SU-DHL-6 (cell line): ENCODE measurements around the gene NTMT1.

Source experiments
- H2AFZ ChIP-seq: fragments of 200-600 bp; sonication (generic); 2 replicates; pipeline ENCODE4 v1.6.1; 2014; ENCODE audit warnings: low read depth, mild to moderate bottlenecking, moderate library complexity, mixed read lengths, antibody characterized with exemption, low read length; ENCODE audit not compliant: severe bottlenecking
- H3F3A ChIP-seq: fragments of 200-600 bp; shearing (Covaris generic); 2 replicates; pipeline ENCODE4 v1.6.0; 2016; ENCODE audit warnings: antibody characterized with exemption, mild to moderate bottlenecking; ENCODE audit not compliant: insufficient read depth
- H3K27ac ChIP-seq: fragments of 200-600 bp; sonication (generic); 2 replicates; pipeline ENCODE4 v1.5.1; 2016; ENCODE audit warnings: low read depth, mild to moderate bottlenecking, low read length, moderate library complexity, mixed read lengths
- H3K27me3 ChIP-seq: fragments of 200-600 bp; sonication (generic), shearing (Covaris generic); 2 replicates; pipeline ENCODE4 v1.6.0; 2014; ENCODE audit warnings: mild to moderate bottlenecking, low read length
- H3K36me3 ChIP-seq: fragments of 200-600 bp; sonication (generic); 2 replicates; pipeline ENCODE4 v1.6.1; 2014; ENCODE audit warnings: mild to moderate bottlenecking, low read length, mixed read lengths
- H3K4me2 ChIP-seq: fragments of 300-600, 200-600 bp; shearing (Covaris generic), sonication (generic); 2 replicates; pipeline ENCODE4 v1.6.0; 2014; ENCODE audit warnings: low read length, low read depth, mild to moderate bottlenecking; ENCODE audit not compliant: poor library complexity, severe bottlenecking
- H3K4me3 ChIP-seq: fragments of 200-600 bp; sonication (generic); 2 replicates; pipeline ENCODE4 v1.5.1; 2014; ENCODE audit warnings: antibody characterized with exemption, low read length, mild to moderate bottlenecking, mixed read lengths; ENCODE audit not compliant: insufficient read depth, poor library complexity, severe bottlenecking
- H3K79me2 ChIP-seq: fragments of 200-600 bp; sonication (generic); 2 replicates; pipeline ENCODE4 v1.6.1; 2014; ENCODE audit warnings: mild to moderate bottlenecking, low read length, moderate library complexity; ENCODE audit not compliant: insufficient read depth
- H3K9ac ChIP-seq: fragments of 200-600 bp; sonication (generic); 2 replicates; pipeline ENCODE4 v1.7.0; 2014; ENCODE audit warnings: mild to moderate bottlenecking, low read length
- H3K9me2 ChIP-seq: fragments of 200-600 bp; sonication (generic); replicated peaks from 2 replicates; pipeline ENCODE4 v1.6.1; 2014; ENCODE audit warnings: low read length; ENCODE audit not compliant: insufficient read depth
- H3K9me3 ChIP-seq: fragments of 200-600 bp; sonication (generic); 2 replicates; pipeline ENCODE4 v1.6.1; 2014; ENCODE audit warnings: low read length, mixed read lengths; ENCODE audit not compliant: insufficient read depth
- H4K20me1 ChIP-seq: fragments of 200-600 bp; sonication (generic); 2 replicates; pipeline ENCODE4 v1.6.1; 2014; ENCODE audit warnings: low read depth, mild to moderate bottlenecking, antibody characterized with exemption, low read length, moderate library complexity, mixed read lengths
- EZH2phosphoT487 ChIP-seq: fragments of 200-600 bp; sonication (generic), shearing (Covaris generic); conservative IDR thresholded peaks from 2 replicates; pipeline ENCODE4 v1.6.1; 2018; ENCODE audit warnings: mild to moderate bottlenecking, antibody characterized with exemption, low read length, moderate library complexity, mixed read lengths
- TF ChIP-seq, protein P1 (sequence below): fragments of 200-600 bp; sonication (generic); IDR thresholded peaks from one replicate; pipeline ENCODE4 v1.5.1; 2017; ENCODE audit warnings: antibody characterized with exemption, mild to moderate bottlenecking, low read length, moderate library complexity; ENCODE audit not compliant: insufficient read depth, poor library complexity, severe bottlenecking

NTMT1 gene

GRCh38 chr9:129623331-129623730 is 2.6 kb upstream of the NTMT1 start:
- no peaks in the 10 kb centered on the region for H3K27me3 ChIP-seq
- peaks cover 8% of the 10 kb centered on the region; the same call in 1 of the 2 replicates for H4K20me1 ChIP-seq
- H3F3A ChIP-seq: peaks cover 5% of the 10 kb centered on the region; the same call in 1 of the 2 replicates
- no peak overlapping the region for H2AFZ ChIP-seq
- peaks cover 23% of the 10 kb centered on the region for H3K79me2 ChIP-seq
- no peak overlapping the region for H3K9ac ChIP-seq
- H3K9me3 ChIP-seq: no peaks in the 10 kb centered on the region
- no peaks in the 10 kb centered on the region for H3K9me2 ChIP-seq
- H3K36me3 ChIP-seq: no peaks in the 10 kb centered on the region
- H3K27ac ChIP-seq: no peak overlapping the region
- no peak overlapping the region for H3K4me2 ChIP-seq
- TF ChIP-seq, protein P1, sequence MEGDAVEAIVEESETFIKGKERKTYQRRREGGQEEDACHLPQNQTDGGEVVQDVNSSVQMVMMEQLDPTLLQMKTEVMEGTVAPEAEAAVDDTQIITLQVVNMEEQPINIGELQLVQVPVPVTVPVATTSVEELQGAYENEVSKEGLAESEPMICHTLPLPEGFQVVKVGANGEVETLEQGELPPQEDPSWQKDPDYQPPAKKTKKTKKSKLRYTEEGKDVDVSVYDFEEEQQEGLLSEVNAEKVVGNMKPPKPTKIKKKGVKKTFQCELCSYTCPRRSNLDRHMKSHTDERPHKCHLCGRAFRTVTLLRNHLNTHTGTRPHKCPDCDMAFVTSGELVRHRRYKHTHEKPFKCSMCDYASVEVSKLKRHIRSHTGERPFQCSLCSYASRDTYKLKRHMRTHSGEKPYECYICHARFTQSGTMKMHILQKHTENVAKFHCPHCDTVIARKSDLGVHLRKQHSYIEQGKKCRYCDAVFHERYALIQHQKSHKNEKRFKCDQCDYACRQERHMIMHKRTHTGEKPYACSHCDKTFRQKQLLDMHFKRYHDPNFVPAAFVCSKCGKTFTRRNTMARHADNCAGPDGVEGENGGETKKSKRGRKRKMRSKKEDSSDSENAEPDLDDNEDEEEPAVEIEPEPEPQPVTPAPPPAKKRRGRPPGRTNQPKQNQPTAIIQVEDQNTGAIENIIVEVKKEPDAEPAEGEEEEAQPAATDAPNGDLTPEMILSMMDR: no peak
- no peak for TF ChIP-seq EZH2phosphoT487
- no peak overlapping the region for H3K4me3 ChIP-seq

DNA sequence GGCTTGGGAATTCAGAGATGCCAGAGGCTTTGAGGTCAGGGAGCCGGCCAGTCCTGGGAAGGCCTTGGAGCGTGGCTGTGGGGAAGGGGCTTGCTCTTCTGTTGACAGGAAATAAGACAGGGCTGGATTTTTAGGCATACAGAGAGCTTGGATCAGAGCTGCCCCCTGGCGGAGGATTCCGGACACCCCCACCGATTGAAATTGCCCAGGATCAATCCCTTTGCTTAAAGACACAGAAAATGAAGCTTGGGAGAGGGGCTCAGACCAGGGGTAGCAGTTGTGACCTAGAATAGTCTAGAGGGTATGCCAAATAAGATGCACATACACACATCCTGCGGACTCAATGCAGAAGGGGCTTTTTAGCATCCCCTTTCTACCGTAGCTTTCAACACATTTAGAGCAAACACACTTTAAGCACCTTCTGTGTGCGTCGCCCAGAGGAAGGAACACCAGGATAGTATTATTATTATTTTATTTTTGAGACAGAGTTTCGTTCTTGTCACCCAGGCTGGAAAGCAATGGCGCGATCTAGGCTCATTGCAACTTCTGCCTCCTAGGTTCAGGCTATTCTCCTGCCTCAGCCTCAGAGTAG is 1.7 kb upstream of the NTMT1 start:
- Histone ChIP-seq H3K27ac (no peak overlapping the region), H3K79me2 (peaks cover 32% of the 10 kb centered on the region), H3K9ac (no peak overlapping the region), H3K4me3 (no peak overlapping the region), H3K4me2 (no peak overlapping the region), H3K9me2 (no peaks in the 10 kb centered on the region), H3F3A (peaks cover 5% of the 10 kb centered on the region; the same call in 1 of the 2 replicates), H4K20me1 (peaks cover 11% of the 10 kb centered on the region; the same call in 1 of the 2 replicates), H3K36me3 (no peaks in the 10 kb centered on the region), H2AFZ (no peak overlapping the region), H3K9me3 (no peaks in the 10 kb centered on the region), H3K27me3 (no peaks in the 10 kb centered on the region)
- TF ChIP-seq EZH2phosphoT487: no peak
- TF ChIP-seq, protein P1: peak; percentile 68

DNA sequence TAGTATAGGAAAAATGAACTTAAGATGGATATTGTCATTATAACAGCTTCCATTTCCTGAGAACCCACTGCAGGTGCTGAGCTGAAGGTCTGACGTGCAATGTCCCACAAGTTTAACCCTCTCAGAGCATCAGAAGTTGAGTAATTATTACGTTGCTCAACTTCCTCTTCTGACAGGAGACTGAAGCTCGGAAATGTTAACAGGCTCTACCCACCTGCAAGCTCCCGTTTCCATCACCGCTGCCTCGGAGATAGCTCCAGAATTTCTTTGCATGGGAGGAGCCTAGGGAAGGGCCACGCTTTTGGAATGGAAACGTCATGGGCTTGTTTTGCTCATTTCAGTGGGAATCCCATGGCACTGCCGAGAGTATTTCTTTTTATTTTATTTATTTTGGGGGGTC is 1.0 kb upstream of the NTMT1 start:
- Histone ChIP-seq H2AFZ (no peak overlapping the region), H3K27ac (no peak overlapping the region), H3K4me3 (no peak overlapping the region), H3K9me3 (no peaks in the 10 kb centered on the region), H3K9ac (no peak overlapping the region), H3K27me3 (no peaks in the 10 kb centered on the region), H3F3A (peaks cover 5% of the 10 kb centered on the region; the same call in 1 of the 2 replicates), H3K36me3 (no peaks in the 10 kb centered on the region), H4K20me1 (peaks cover 11% of the 10 kb centered on the region; the same call in 1 of the 2 replicates), H3K4me2 (no peak overlapping the region), H3K79me2 (peaks cover 39% of the 10 kb centered on the region), H3K9me2 (no peaks in the 10 kb centered on the region)
- TF ChIP-seq EZH2phosphoT487: no peak
- TF ChIP-seq, protein P1: no peak
